Measurements from ENCODE around the gene C3orf52. TPM values are rescaled to one million over a fixed set of nuclear protein-coding genes. Genes with fewer than 3 reads are reported as not detected.
"Not testable (repeated sequence)": the region's sequence is repeated elsewhere in the genome, so short reads cannot be mapped to it uniquely, and the experiment has no call there.

The C3orf52 gene
- polyA plus RNA-seq, 1 donor from 2014 or later, result 0.21 TPM

- Histone ChIP-seq H3K79me2 (replicated peaks; ENCODE audit: insufficient read depth, low read length) (no peaks in the 10 kb centered on the region), H3K4me2 (ENCODE audit: low read length) (no peak overlapping the region), H3K27me3 (ENCODE audit: insufficient read depth, low read depth, low read length) (no peaks in the 10 kb centered on the region), H3K4me3 (ENCODE audit: low read length) (no peak overlapping the region), H3K36me3 (ENCODE audit: insufficient read depth, low read length) (no peaks in the 10 kb centered on the region), H4K20me1 (ENCODE audit: insufficient read depth) (no peaks in the 10 kb centered on the region), H3K9me2 (ENCODE audit: insufficient read depth, low read length) (no peaks in the 10 kb centered on the region), H3K27ac (ENCODE audit: low read length) (no peak overlapping the region), H3K9me3 (ENCODE audit: low read length) (no peaks in the 10 kb centered on the region), H2AFZ (ENCODE audit: low read depth, low read length) (no peak overlapping the region), H3F3A (ENCODE audit: insufficient read depth, low read length, poor library complexity, severe bottlenecking) (no peaks in the 10 kb centered on the region), H3K9ac (ENCODE audit: low read length) (no peak overlapping the region)
- TF ChIP-seq MXI1 (conservative IDR thresholded peaks at IDR 0.05; ENCODE audit: poor library complexity, severe bottlenecking), result no peak
- TF ChIP-seq CTCF (IDR thresholded peaks at IDR 0.05; ENCODE audit: poor library complexity, severe bottlenecking), result no peak
- TF ChIP-seq RAD21 (conservative IDR thresholded peaks at IDR 0.05), result no peak
- no peak for TF ChIP-seq SMC3 (conservative IDR thresholded peaks at IDR 0.05; ENCODE audit: poor library complexity)
- no peak for TF ChIP-seq EP300 (conservative IDR thresholded peaks at IDR 0.05; ENCODE audit: poor library complexity, severe bottlenecking)
- TF ChIP-seq REST (IDR thresholded peaks at IDR 0.05; ENCODE audit: borderline replicate concordance), result no peak
- TF ChIP-seq TAF1 (IDR thresholded peaks at IDR 0.05; ENCODE audit: low read depth), result no peak
- TF ChIP-seq EZH2 (IDR thresholded peaks at IDR 0.05; ENCODE audit: borderline replicate concordance, insufficient read depth, low read length, poor library complexity, severe bottlenecking), result no peak
- TF ChIP-seq POLR2AphosphoS5 (IDR thresholded peaks at IDR 0.05), result no peak
Measured at GRCh38 chr3:112059497-112059896, 26.7 kb upstream of the C3orf52 start.

GRCh38 chr3:112061152-112061551 lies 25.0 kb upstream of the C3orf52 start:
- Histone ChIP-seq H3K4me2 (ENCODE audit: low read length) (no peak overlapping the region), H3K27me3 (ENCODE audit: insufficient read depth, low read depth, low read length) (no peaks in the 10 kb centered on the region), H2AFZ (ENCODE audit: low read depth, low read length) (no peak overlapping the region), H3K79me2 (replicated peaks; ENCODE audit: insufficient read depth, low read length) (no peaks in the 10 kb centered on the region), H3K36me3 (ENCODE audit: insufficient read depth, low read length) (no peaks in the 10 kb centered on the region), H4K20me1 (ENCODE audit: insufficient read depth) (no peaks in the 10 kb centered on the region), H3K27ac (ENCODE audit: low read length) (no peak overlapping the region), H3K4me3 (ENCODE audit: low read length) (no peak overlapping the region), H3F3A (ENCODE audit: insufficient read depth, low read length, poor library complexity, severe bottlenecking) (no peaks in the 10 kb centered on the region), H3K9ac (ENCODE audit: low read length) (no peak overlapping the region), H3K9me3 (ENCODE audit: low read length) (no peaks in the 10 kb centered on the region), H3K9me2 (ENCODE audit: insufficient read depth, low read length) (no peaks in the 10 kb centered on the region)
- TF ChIP-seq REST (IDR thresholded peaks at IDR 0.05; ENCODE audit: borderline replicate concordance), result no peak
- TF ChIP-seq EZH2 (IDR thresholded peaks at IDR 0.05; ENCODE audit: borderline replicate concordance, insufficient read depth, low read length, poor library complexity, severe bottlenecking), result no peak
- TF ChIP-seq POLR2AphosphoS5 (IDR thresholded peaks at IDR 0.05), result no peak
- no peak for TF ChIP-seq TAF1 (IDR thresholded peaks at IDR 0.05; ENCODE audit: low read depth)
- no peak for TF ChIP-seq RAD21 (conservative IDR thresholded peaks at IDR 0.05)
- no peak for TF ChIP-seq MXI1 (conservative IDR thresholded peaks at IDR 0.05; ENCODE audit: poor library complexity, severe bottlenecking)
- no peak for TF ChIP-seq EP300 (conservative IDR thresholded peaks at IDR 0.05; ENCODE audit: poor library complexity, severe bottlenecking)
- no peak for TF ChIP-seq CTCF (IDR thresholded peaks at IDR 0.05; ENCODE audit: poor library complexity, severe bottlenecking)
- no peak for TF ChIP-seq SMC3 (conservative IDR thresholded peaks at IDR 0.05; ENCODE audit: poor library complexity)

GRCh38 chr3:112072387-112073060 lies 13.7 kb upstream of the C3orf52 start:
- not testable (repeated sequence) for H3K4me2 ChIP-seq (ENCODE audit: low read length); H3K4me3 ChIP-seq (ENCODE audit: low read length); H3K9me3 ChIP-seq (ENCODE audit: low read length); H3K79me2 ChIP-seq (replicated peaks; ENCODE audit: insufficient read depth, low read length); H3K27me3 ChIP-seq (ENCODE audit: insufficient read depth, low read depth, low read length); H3K36me3 ChIP-seq (ENCODE audit: insufficient read depth, low read length); H4K20me1 ChIP-seq (ENCODE audit: insufficient read depth); H3K27ac ChIP-seq (ENCODE audit: low read length); H3K9me2 ChIP-seq (ENCODE audit: insufficient read depth, low read length); H2AFZ ChIP-seq (ENCODE audit: low read depth, low read length); H3F3A ChIP-seq (ENCODE audit: insufficient read depth, low read length, poor library complexity, severe bottlenecking); H3K9ac ChIP-seq (ENCODE audit: low read length)
